ENCODE results near the gene GET3. TPM values are rescaled to one million over a fixed set of nuclear protein-coding genes. Genes with fewer than 3 reads are reported as not detected.
A peak's percentile ranks its signal among the peaks of the same experiment; 100 is the strongest.
"Not testable (repeated sequence)": the region's sequence is repeated elsewhere in the genome, so short reads cannot be mapped to it uniquely, and the experiment has no call there.

The GET3 gene
- total RNA-seq, 1 donor from 2014 or later = 49.3 TPM

- peaks cover 6% of the 10 kb centered on the region for H3K4me1 Mint-ChIP-seq (ENCODE audit: low read depth, unreplicated experiment)
- H3K36me3 Mint-ChIP-seq (ENCODE audit: unreplicated experiment) = no peaks in the 10 kb centered on the region
- peak overlapping the region; percentile 98 for H3K4me3 Mint-ChIP-seq (ENCODE audit: unreplicated experiment)
- peaks cover 26% of the 10 kb centered on the region for H3K9me3 Mint-ChIP-seq (ENCODE audit: unreplicated experiment)
- DNase-seq = peak; percentile 77
- peaks cover 16% of the 10 kb centered on the region for H3K27me3 Mint-ChIP-seq (ENCODE audit: unreplicated experiment)
- no peak for TF ChIP-seq CTCF (IDR thresholded peaks at IDR 0.05; ENCODE audit: partially characterized antibody, unreplicated experiment)
- peak overlapping the region; percentile 95 for H3K27ac Mint-ChIP-seq (ENCODE audit: unreplicated experiment)
Observed at GRCh38 chr19:12721656-12722565, 15.4 kb upstream of the GET3 start.

- H3K9me3 Mint-ChIP-seq (ENCODE audit: unreplicated experiment) = peaks cover 26% of the 10 kb centered on the region
- TF ChIP-seq CTCF (IDR thresholded peaks at IDR 0.05; ENCODE audit: partially characterized antibody, unreplicated experiment) = no peak
- peak overlapping the region; percentile 98 for H3K4me3 Mint-ChIP-seq (ENCODE audit: unreplicated experiment)
- H3K36me3 Mint-ChIP-seq (ENCODE audit: unreplicated experiment) = no peaks in the 10 kb centered on the region
- peaks cover 6% of the 10 kb centered on the region for H3K4me1 Mint-ChIP-seq (ENCODE audit: low read depth, unreplicated experiment)
- peak; percentile 92 for DNase-seq
- peaks cover 16% of the 10 kb centered on the region for H3K27me3 Mint-ChIP-seq (ENCODE audit: unreplicated experiment)
- H3K27ac Mint-ChIP-seq (ENCODE audit: unreplicated experiment) = peak overlapping the region; percentile 98
Observed at GRCh38 chr19:12722566-12723380, 14.5 kb upstream of the GET3 start.

GRCh38 chr19:12723381-12723640 is 14.0 kb upstream of the GET3 start:
- no peak for TF ChIP-seq CTCF (IDR thresholded peaks at IDR 0.05; ENCODE audit: partially characterized antibody, unreplicated experiment)
- H3K9me3 Mint-ChIP-seq (ENCODE audit: unreplicated experiment) = peaks cover 26% of the 10 kb centered on the region
- H3K4me3 Mint-ChIP-seq (ENCODE audit: unreplicated experiment) = peak overlapping the region; percentile 98
- H3K36me3 Mint-ChIP-seq (ENCODE audit: unreplicated experiment) = no peaks in the 10 kb centered on the region
- H3K4me1 Mint-ChIP-seq (ENCODE audit: low read depth, unreplicated experiment) = peaks cover 6% of the 10 kb centered on the region
- peaks cover 16% of the 10 kb centered on the region for H3K27me3 Mint-ChIP-seq (ENCODE audit: unreplicated experiment)
- no peak for DNase-seq
- H3K27ac Mint-ChIP-seq (ENCODE audit: unreplicated experiment) = peak overlapping the region; percentile 98

GRCh38 chr19:12723641-12724426 is 13.5 kb upstream of the GET3 start, which contains the start of gene TNPO2:
TNPO2 (minus strand) TSS chr19:12723932; CDS start chr19:12720977, 2,955 bp downstream.
- Mint-ChIP-seq H3K27ac (ENCODE audit: unreplicated experiment) (peak within 1 kb of the TSS; percentile 98), H3K4me1 (ENCODE audit: low read depth, unreplicated experiment) (peaks cover 6% of the 10 kb centered on the region), H3K4me3 (ENCODE audit: unreplicated experiment) (peak within 1 kb of the TSS; percentile 98), H3K27me3 (ENCODE audit: unreplicated experiment) (peaks cover 16% of the 10 kb centered on the region), H3K9me3 (ENCODE audit: unreplicated experiment) (peaks cover 23% of the 10 kb centered on the region), H3K36me3 (ENCODE audit: unreplicated experiment) (no peaks in the 10 kb centered on the region)
- TF ChIP-seq CTCF (IDR thresholded peaks at IDR 0.05; ENCODE audit: partially characterized antibody, unreplicated experiment) = no peak
- peak; percentile 85 for DNase-seq

- Mint-ChIP-seq H3K27me3 (ENCODE audit: unreplicated experiment) (peaks cover 18% of the 10 kb centered on the region), H3K4me1 (ENCODE audit: low read depth, unreplicated experiment) (peaks cover 11% of the 10 kb centered on the region), H3K9me3 (ENCODE audit: unreplicated experiment) (peaks cover 24% of the 10 kb centered on the region)
- H3K36me3 Mint-ChIP-seq (ENCODE audit: unreplicated experiment); H3K4me3 Mint-ChIP-seq (ENCODE audit: unreplicated experiment); DNase-seq; H3K27ac Mint-ChIP-seq (ENCODE audit: unreplicated experiment): not testable (repeated sequence)
Observed at GRCh38 chr19:12725612-12726011, 11.7 kb upstream of the GET3 start.
